Ramos (cell line): Measurements from ENCODE around the gene METTL25.
"Not testable (repeated sequence)": the region's sequence is repeated elsewhere in the genome, so short reads cannot be mapped to it uniquely, and the experiment has no call there.

ENCODE experiments used
- in situ Hi-C: fragments of 300-500 bp; cut with MboI; formaldehyde crosslinking; loops from one replicate; pipeline ENCODE4 v1.14.3; 2022; ENCODE audit warnings: low sequenced_read_pairs; ENCODE audit not compliant: unreplicated experiment

METTL25 gene, protein sequence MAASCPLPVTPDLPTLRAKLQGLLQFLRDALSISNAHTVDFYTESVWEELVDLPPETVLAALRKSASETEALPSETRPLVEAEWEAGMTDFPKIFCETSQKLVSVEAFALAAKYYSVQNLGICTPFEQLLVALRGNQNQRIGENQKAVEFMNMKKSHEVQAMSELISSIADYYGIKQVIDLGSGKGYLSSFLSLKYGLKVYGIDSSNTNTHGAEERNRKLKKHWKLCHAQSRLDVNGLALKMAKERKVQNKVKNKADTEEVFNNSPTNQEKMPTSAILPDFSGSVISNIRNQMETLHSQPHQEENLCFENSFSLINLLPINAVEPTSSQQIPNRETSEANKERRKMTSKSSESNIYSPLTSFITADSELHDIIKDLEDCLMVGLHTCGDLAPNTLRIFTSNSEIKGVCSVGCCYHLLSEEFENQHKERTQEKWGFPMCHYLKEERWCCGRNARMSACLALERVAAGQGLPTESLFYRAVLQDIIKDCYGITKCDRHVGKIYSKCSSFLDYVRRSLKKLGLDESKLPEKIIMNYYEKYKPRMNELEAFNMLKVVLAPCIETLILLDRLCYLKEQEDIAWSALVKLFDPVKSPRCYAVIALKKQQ

DNA sequence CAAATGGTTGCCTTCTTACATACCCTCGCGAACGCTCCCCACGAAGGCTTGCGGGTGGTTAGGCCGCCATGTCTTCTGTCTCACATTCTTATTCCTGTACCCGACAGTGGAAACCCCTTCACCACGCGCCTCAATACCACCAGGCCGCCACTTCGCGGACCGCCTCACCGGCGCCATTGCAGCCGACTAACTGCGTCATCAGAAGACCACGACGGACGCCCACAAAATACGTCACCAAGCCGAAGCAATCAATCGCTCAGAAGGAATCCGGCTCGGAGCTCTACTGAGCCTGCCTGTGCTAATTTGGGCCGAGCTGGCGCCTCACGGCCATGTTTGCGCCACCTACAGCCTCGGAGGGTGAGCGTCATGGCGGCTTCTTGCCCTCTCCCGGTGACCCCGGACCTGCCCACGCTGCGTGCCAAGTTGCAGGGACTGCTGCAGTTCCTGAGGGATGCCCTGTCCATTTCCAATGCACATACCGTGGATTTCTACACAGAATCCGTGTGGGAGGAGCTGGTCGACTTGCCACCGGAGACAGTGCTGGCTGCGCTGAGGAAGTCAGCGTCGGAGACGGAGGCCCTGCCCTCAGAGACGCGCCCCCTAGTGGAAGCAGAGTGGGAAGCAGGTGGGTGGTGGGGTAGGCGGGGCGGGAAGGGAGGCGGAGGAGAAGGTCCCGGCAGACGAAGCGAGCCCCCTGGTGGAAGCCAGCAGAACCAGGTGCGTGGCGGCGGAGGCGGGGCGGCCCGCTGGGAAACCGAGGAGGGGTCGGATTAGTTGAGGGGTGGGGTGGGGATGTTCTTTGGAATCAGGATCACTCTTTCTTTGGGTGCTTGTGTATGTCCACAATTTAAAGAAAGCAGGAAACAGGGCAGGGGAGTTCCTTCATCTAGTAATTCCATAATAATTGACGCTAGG is at the start of gene METTL25, which contains the start of gene CCDC59:
METTL25 (plus strand) TSS at position 330 of the 915 bp plus-strand sequence; CDS start at position 367, 37 bp downstream.
CCDC59 (minus strand) TSS at position 188 of the 915 bp plus-strand sequence; CDS start at position 177, 11 bp downstream.
- in situ Hi-C loops = no loop called here

DNA sequence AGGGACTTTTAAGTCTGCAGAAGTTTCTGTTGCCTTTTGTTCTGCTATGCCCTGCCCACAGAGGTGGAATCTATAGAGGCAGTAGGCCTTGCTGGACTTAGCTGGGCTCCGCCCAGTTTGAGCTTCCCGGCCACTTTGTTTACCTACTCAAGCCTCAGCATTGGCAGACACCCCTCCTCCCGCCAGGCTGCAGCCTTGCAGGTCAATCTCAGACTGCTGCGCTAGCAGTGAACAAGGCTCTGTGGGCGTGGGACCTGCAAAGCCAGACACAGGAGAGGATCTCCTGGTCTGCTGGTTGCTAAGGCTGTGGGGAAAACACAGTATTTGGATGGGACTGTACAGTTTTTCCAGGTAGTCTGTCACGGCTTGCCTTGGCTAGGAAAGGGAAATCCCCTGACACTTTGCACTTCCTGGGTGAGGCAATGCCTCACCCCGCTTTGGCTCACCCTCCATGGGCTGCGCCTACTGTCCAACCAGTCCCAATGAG is 43.9 kb upstream of the METTL25 start:
- in situ Hi-C loops = no loop called here

DNA sequence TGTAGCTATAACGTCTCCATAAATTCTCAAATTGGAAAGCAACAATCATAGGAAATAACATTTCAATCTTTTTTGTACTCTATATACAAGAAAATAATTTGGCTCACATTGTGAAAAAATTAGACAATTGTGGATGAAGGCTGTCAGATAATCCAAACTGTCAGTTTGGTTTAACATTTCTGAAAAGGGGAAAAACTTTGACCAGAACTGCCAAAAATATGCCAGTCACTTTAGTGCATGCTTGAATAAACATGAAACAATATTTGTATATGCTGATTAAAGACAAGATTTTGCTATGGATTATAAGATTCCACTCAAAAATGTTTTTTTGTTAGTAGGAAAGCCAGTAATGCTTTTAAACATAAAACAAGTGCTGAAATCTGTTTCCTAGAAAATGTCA is 39.1 kb upstream of the METTL25 start:
- in situ Hi-C loops = no loop called here

DNA sequence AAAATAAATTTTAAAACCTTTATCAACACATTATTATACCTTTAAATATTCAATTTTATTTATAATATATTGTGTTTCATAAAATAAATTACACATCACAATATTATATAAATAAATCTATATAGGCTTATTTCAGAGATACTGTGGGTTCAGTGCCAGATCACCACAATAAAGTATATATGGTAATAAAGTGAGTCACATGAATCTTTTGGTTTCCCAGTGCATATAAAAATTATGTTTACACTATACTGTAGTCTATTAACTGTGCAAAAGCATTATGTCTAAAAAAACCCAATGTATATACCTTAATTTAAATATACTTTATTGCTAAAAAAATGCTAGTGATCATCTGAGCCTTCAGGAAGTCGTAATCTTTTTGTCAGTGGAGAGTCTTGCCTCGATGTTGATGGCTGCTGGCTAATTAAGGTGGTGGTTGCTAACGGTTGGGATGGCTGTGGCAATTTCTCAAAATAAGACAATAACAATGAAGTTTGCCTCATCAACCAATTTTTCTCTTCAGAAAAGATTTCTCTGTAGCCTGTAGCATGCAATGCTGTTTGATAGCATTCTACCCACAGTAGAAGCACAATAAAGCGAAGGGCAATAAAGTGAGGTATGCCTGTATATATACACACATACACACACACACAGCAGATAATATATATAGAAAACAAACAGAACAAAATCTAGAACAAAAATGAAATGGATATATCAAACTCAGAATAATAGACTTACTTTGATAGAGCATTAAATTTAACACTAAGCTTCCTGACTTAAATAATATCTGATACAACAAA is 32.6 kb upstream of the METTL25 start:
- in situ Hi-C loops = no loop called here

DNA sequence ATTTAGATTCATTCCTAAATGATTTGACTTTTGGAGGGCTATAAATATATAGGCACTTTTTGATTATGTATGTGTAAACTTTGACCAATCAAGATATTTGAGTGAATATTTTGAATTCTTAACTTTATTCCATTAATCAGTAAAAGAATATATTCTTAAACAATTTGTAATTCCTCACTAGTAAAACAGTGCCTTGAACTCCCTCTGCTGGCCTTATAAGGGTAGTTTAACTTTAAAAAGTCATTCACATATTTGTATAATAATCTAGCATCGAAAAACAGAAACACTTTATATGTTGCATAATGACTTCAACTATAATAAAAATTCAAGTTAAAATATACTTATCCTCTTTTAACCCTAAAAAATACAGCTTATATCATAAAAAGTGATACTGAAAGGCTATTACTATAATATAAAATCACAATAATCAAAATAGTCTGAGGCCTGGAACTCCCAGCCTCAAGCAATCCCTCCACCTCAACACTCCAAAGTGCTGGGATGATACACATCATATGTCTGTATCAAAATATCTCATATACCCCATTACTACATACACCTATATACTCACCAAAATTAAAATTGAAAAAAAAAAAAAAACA is 31.3 kb upstream of the METTL25 start:
- in situ Hi-C loops = no loop called here

DNA sequence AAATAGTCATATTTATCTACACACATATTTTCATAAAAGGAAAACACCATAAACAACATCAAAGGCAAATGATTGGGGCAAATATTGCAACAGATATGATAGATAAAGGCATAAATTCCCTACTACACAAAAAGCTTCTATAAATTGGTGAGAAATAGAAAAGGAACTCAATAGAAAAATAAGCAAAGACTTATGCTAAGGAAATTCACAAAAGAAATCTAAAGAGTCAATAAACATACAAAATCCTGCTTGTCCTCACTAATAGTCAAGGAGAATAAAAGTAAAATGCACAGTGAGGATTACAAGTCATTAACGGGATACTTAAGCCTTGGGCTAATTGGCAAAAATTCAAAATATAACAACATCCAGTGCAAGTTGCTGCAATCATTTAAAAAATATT is 30.5 kb upstream of the METTL25 start:
- in situ Hi-C loops = no loop called here

DNA sequence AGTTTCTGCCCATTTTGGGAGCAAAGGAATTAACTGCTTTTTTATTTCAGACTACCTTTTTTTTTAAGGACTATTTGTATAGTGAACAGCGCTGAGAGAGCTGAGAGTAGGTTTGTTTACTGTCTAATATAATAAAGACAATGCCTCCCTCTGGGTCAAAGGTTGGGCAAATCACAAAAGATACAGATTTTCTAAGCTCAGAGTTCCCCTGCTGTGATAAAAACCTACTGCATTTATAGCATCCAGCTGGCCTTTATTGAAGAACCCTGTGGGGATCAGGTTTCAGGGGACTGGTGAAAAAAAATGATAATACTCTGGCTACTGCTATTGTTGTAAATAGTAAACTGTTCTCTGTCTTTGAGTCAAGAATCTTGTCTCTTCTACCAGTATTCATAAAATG is 28.8 kb upstream of the METTL25 start:
- in situ Hi-C loops = no loop called here

DNA sequence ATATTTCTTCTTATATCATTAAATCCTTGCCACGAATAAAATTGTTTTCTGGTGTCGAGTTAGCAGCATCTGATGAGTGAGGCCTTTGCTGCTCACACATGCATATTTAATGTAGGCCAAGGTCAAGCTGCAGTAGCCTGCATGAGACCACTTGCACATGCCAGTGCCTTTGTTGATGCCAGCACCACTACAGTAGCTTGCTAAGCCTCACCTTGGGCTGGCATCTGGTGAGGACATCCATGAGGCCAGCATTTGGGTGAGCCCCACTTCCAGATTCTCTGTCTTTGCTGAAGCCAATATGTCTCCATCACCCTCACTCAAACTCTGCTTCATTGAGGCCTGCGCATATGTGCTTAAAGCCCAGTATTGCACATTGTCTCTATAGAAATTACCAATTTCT is 8.2 kb upstream of the METTL25 start:
- in situ Hi-C loops = no loop called here

DNA sequence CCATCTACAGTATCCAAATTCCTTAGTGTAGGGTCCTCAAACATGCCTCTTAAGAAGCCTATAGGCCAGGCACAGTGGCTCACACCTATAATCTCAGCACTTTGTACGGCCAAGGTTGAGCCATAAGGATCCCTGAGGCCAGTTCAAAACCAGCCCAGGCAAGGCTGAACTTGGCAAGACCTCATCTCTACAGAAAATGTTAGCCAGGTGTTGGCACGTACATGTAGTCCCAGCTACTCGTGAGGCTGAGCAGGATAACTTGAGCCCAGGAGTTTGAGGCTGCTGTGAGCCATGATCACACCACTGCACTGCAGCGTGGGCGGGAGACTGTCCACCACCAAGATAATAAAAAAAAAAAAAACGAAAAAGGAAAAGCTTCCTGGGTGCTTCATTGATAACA is 6.9 kb upstream of the METTL25 start:
- in situ Hi-C loops = no loop called here

DNA sequence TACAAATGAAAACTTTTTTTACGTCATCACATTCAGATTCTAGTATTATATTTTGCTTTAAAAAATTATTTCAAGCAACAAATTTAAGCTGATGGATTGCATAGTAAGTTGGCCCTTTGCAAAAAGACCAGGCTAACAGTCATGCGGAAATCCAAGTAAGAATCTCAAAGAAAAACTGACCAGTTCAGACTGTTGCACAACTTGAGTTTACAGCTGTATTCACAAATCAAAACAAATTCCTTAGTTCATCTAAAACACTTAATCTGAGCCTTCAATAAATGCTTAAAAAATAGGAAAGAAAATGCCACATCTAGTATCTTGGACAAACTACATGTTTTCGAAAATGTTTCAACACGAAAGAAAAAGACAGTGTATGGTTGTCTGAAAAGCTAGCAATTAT is 989 bp upstream of the METTL25 start:
- in situ Hi-C loops = no loop called here

DNA sequence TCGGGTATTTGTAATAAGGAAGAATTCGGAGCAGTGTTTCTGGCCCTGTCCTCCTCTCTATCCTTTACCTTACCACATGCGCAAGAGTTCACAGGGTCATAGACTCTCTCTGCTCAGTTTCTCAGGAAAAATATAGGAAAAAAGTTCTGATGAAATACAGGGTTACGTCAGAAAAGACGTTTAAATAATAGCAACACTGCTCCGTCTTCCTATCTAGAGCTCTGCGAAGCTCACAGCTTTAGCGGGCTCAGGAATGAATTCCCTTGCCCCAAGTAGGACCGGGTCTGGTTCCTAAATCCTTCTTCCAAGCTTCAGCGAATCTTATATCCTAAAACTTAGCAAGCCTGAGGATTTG is 507 bp upstream of the METTL25 start:
- in situ Hi-C loops = no loop called here

DNA sequence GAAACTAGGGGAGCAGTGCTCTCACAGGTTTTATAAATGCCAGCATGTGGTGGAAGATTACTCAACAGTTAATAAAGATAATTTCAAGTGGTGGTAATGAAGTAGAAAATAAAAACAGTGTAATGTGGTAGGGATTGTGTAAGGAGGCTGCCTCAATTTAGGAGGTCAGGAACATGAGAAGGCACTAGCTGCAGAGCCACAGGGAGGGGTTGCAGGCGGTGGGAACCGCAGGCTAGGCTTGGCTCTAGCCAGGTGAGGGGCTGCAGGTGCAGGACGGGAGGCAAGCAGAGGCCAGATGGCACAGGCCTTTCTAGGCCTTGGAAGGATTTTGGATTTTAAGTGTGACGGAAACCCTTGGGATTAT is 768 bp downstream of the METTL25 start:
- in situ Hi-C loops = no loop called here

DNA sequence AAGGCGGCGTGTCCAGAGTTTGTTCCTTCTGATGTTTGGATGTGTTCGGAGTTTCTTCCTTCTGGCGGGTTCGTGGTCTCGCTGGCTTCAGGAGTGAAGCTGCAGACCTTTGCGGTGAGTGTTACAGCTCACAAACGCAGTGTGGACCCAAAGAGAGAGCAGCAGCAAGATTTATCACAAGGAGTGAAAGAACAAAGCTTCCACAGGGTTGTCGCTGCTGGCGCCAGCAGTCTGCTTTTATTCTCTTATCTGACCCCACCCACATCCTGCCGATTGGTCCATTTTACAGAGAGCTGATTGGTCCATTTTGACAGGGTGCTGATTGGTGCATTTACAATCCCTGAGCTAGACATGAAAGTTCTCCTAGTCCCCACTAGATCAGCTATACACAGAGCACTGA is 2.5 kb downstream of the METTL25 start:
- in situ Hi-C loops = not testable (repeated sequence)

DNA sequence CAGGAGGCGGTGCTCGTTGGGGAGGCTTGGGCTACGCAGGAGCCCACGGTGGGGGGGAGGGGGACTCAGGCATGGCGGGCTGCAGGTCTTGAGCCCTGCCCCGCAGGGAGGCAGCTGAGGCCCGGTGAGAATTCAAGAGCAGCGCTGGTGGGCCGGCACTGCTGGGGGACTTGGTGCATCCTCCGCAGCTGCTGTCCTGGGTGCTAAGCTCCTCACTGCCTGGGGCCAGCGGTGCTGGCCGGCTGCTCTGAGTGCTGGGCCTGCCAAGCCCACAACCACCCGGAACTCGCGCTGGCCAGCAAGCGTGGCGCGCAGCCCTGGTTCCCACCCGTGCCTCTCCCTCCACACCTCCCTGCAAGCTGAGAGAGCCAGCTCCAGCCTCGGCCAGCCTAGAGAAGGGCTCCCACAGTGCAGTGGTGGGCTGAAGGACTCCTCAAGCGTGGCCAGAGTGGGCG is 3.2 kb downstream of the METTL25 start:
- in situ Hi-C loops = no loop called here

DNA sequence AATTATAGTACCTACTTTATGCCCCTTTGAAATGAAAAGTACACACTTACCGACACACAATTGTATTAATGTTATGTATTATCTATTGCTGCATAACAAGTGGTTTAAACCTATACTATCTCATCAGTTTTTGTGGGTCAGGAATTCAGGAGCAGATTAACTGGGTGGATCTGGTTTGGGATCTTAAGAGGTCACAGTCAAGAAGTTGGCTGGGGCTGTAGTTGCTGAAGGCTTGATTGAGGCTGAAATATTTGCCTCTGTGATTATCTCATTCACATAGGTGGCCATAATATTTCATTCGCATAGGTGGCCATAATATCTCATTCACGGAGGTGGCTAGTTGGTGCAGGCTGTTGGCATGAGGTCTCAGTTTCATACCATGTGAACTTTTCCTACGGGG is 5.7 kb downstream of the METTL25 start:
- in situ Hi-C loops = no loop called here

DNA sequence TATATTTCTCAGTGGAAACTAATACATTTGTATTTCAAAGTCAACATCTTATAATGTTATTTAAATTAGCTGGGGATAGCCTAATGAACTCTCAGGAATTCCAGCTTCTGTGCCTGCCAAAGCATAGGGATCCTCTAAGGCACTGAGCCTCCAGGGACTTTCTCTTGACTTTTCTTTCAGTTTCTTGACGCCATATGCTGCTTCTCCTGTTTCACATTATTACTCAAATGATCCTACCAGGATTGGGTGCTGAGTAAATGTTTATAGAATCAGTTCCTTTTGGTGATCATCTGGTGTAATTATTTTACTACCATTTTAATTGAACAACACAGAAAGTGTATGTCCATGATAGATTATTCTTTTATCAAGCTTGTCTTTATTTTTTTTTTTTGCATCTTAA is 7.9 kb downstream of the METTL25 start:
- in situ Hi-C loops = no loop called here

DNA sequence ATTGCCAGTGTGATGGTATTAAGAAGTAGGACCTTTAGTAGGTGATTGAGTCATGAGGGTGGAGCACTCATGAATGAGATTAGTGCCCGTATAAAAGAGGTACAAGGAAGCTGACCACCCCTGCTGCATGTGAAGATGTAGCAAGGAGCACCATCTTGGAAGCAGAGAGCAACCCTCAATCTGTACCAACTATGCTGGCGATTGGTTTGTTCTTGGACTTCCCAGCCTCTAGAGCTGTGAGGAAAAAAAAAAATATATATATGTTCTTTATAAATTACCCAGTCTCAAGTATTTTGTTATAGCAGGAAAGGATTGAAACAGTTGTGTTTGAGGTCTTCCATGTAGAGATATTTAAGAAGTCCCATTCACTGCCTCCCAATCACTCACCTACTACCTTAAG is 16.9 kb downstream of the METTL25 start:
- in situ Hi-C loops = no loop called here

DNA sequence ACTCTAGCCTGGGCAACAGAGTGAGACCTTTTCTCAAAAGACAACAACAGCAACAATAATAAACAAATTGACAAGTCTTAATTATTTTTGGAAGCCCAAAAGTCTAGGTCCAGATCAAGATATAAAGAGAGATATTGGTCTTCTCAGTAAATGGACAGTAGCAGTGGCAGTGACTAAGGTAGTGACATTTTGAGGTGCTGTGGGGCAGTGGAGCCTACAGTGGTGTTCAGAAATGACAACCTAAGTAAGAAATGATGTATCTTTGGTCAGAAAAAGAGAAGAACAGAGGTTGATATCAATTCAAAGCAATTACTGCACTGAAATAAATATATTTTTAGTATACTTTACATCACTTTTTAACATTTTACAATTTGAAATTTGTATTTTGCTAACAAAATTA is 20.7 kb downstream of the METTL25 start:
- in situ Hi-C loops = no loop called here

DNA sequence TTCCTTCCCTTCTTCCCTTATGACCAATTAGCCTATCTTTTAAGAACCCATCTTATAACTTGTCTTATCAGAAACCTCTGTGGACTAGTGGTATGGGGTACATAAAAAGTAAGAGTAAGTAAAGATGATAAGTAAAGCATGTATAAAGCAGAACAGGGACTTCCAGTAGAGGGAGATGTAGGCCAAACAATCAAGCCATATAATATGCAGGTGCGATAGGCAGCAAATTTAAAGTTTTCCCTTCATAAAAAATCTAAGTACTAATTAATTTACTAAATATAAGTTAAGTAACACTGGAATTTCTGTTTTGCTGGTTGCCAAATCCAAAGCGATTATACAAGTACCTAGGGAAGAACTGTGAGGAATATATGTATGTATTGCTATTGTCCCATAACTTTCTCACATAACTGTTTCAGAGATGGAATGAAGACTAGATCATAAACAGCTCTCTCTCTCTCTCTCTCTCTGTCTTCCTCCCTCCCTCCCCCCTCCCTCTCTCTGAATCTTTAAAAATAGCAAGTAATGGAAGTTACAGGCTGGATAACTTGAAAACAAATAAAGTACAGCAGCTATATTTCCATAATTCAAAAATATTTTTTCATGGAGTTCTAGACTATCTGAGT is 25.7 kb downstream of the METTL25 start:
- in situ Hi-C loops = no loop called here
